HCT116 (cell line): ENCODE data around the gene CRACDL. TPM values are rescaled to one million over a fixed set of nuclear protein-coding genes. Genes with fewer than 3 reads are reported as not detected.
"Not testable (repeated sequence)": the region's sequence is repeated elsewhere in the genome, so short reads cannot be mapped to it uniquely, and the experiment has no call there.

ENCODE experiments used
- ATAC-seq: fragments of 200-7000 bp; cut with Tn5 transposase; 2 replicates; pipeline ENCODE4 v1.9.1; 2020; ENCODE audit warnings: mild to moderate bottlenecking, moderate library complexity
- BruUV-seq: library from RNA; stranded (reverse); fragments of 400-500 nt; replicated peaks from 2 replicates; lab custom pipeline; 2021; lab: Mats Ljungman, UMichigan
- CTCF ChIA-PET: fragments of 300-600 bp; sonication (Branson Sonifier 250); formaldehyde crosslinking; loops from one replicate; lab custom pipeline; 2021; ENCODE audit warnings: antibody characterized with exemption; lab: Charles Lee
- POLR2A ChIA-PET: fragments of 300-600, 350-600 bp; sonication (Branson Sonifier 250); formaldehyde crosslinking; loops from one replicate; lab custom pipeline; 2021; ENCODE audit warnings: antibody characterized with exemption; lab: Charles Lee
- RAD21 ChIA-PET, 2 experiments: fragments of 300-600 bp; sonication (Branson Sonifier 250); formaldehyde crosslinking; loops; one replicate each; lab custom pipeline; 2023; ENCODE audit warnings: low total read pairs in 2 of 2; ENCODE audit not compliant: uncharacterized antibody in 2 of 2, unreplicated experiment in 2 of 2, low non-redundant PET in 1 of 2; lab: Charles Lee
- DNase-seq: peaks from one replicate; pipeline ENCODE4 v3.0.0-alpha.2; 2010; ENCODE audit warnings: low read depth, low spot score
- H2AFZ ChIP-seq: fragments of 200-600 bp; shearing (Covaris generic), sonication (generic); 2 replicates; pipeline ENCODE4 v1.6.1; 2017; ENCODE audit warnings: low read depth, mixed run types, mixed read lengths, antibody characterized with exemption, low read length; ENCODE audit not compliant: poor library complexity, severe bottlenecking
- H3K27ac ChIP-seq: 2 replicates; pipeline ENCODE4 v1.5.1; 2012; ENCODE audit warnings: low read depth, low read length
- H3K27me3 ChIP-seq: fragments of 200-600 bp; sonication (generic); 2 replicates; pipeline ENCODE4 v1.6.1; 2016; ENCODE audit warnings: mixed run types, low read length, mixed read lengths; ENCODE audit not compliant: insufficient read depth
- H3K36me3 ChIP-seq, 2 experiments: fragments of 200-500 bp in 1 of 2; fragments of 200-600 bp in 1 of 2; sonication (Bioruptor generic) in 1 of 2; sonication (generic) in 1 of 2; 2 replicates each; pipeline versions ENCODE4 v1.5.1 to v1.6.1; 2014 to 2016; ENCODE audit warnings: low read length in 2 of 2, inconsistent platforms in 1 of 2, mixed read lengths in 1 of 2, mixed run types in 1 of 2; ENCODE audit not compliant: insufficient read depth in 2 of 2, control insufficient read depth in 1 of 2
- H3K4me1 ChIP-seq, 2 experiments: fragments of 200-600 bp in 1 of 2; sonication (generic) in 1 of 2; 2 replicates each; pipeline versions ENCODE4 v1.5.1 to v1.6.1; 2012 to 2017; ENCODE audit warnings: low read length in 2 of 2, inconsistent platforms in 1 of 2, mild to moderate bottlenecking in 1 of 2, mixed read lengths in 1 of 2, mixed run types in 1 of 2, moderate library complexity in 1 of 2; ENCODE audit not compliant: insufficient read depth in 2 of 2, control insufficient read depth in 1 of 2
- H3K4me2 ChIP-seq: fragments of 200-600 bp; sonication (generic); 2 replicates; pipeline ENCODE4 v1.6.1; 2017; ENCODE audit warnings: mixed run types, low read length, mixed read lengths
- H3K4me3 ChIP-seq, 2 experiments: fragments of 200-600 bp in 1 of 2; sonication (generic) in 1 of 2; replicated peaks in 1 of 2; 2 replicates each; pipeline ENCODE4 v1.5.1; 2011 to 2016; ENCODE audit warnings: low read length in 2 of 2, control low read depth in 1 of 2, low read depth in 1 of 2, mild to moderate bottlenecking in 1 of 2, mixed read lengths in 1 of 2, mixed run types in 1 of 2
- H3K79me2 ChIP-seq: fragments of 200-600 bp; sonication (generic); 2 replicates; pipeline ENCODE4 v1.6.1; 2017; ENCODE audit warnings: mild to moderate bottlenecking, mixed run types, low read length, moderate library complexity, mixed read lengths; ENCODE audit not compliant: insufficient read depth
- H3K9ac ChIP-seq: fragments of 200-600 bp; sonication (generic); 2 replicates; pipeline ENCODE4 v1.6.1; 2016; ENCODE audit warnings: low read length, mixed read lengths
- H3K9me2 ChIP-seq: fragments of 200-600 bp; sonication (generic), shearing (Covaris generic); 2 replicates; pipeline ENCODE4 v1.6.1; 2017; ENCODE audit warnings: mixed run types, mild to moderate bottlenecking, moderate library complexity; ENCODE audit not compliant: insufficient read depth
- H3K9me3 ChIP-seq, 2 experiments: fragments of 200-500 bp in 1 of 2; fragments of 200-600 bp in 1 of 2; sonication (Bioruptor generic) in 1 of 2; sonication (generic) in 1 of 2; 2 replicates each; pipeline ENCODE4 v1.6.1; 2014 to 2017; ENCODE audit warnings: low read length in 2 of 2, mixed read lengths in 2 of 2, inconsistent platforms in 1 of 2, low read depth in 1 of 2, mild to moderate bottlenecking in 1 of 2, mixed run types in 1 of 2, moderate library complexity in 1 of 2; ENCODE audit not compliant: control insufficient read depth in 1 of 2, insufficient read depth in 1 of 2
- H4K20me1 ChIP-seq: fragments of 200-600 bp; sonication (generic), shearing (Covaris generic); 2 replicates; pipeline ENCODE4 v1.6.1; 2017; ENCODE audit warnings: mixed run types, mild to moderate bottlenecking, moderate library complexity; ENCODE audit not compliant: insufficient read depth
- REST ChIP-seq: IDR thresholded peaks from 2 replicates; pipeline ENCODE4 v1.6.1; 2012; ENCODE audit warnings: low read depth
- SIN3A ChIP-seq: IDR thresholded peaks from 2 replicates; pipeline ENCODE4 v1.6.1; 2012; ENCODE audit warnings: low read depth
- YY1 ChIP-seq: IDR thresholded peaks from 2 replicates; pipeline ENCODE4 v1.6.1; 2011; ENCODE audit warnings: low read length, low read depth, moderate library complexity, mild to moderate bottlenecking; ENCODE audit not compliant: insufficient replicate concordance; ENCODE audit errors: extremely low read depth
- intact Hi-C: fragments of 100-400 bp; cut with micrococcal nuclease; formaldehyde crosslinking; loops from 2 replicates; pipeline ENCODE4 v1.10.0; 2022
- total RNA-seq: library from RNA; stranded (reverse); gene quantifications from one replicate; pipeline ENCODE4 v1.2.1, GENCODE V29; 2021; ENCODE audit not compliant: unreplicated experiment

CRACDL gene
- total RNA-seq, 1 experiment from 2014 or later, result 1.1 TPM

- CTCF ChIA-PET, result no interaction called here
- no peaks in the 10 kb centered on the region for H3K27me3 ChIP-seq
- intact Hi-C loops, result no loop called here
- DNase-seq, result no peak
- H3K4me2 ChIP-seq, result no peak overlapping the region
- no peaks in the 10 kb centered on the region for H3K36me3 ChIP-seq
- H3K9me3 ChIP-seq, result no peaks in the 10 kb centered on the region
- no peaks in the 10 kb centered on the region for H3K79me2 ChIP-seq
- no peak overlapping the region for H3K4me3 ChIP-seq
- H3K27ac ChIP-seq, result no peak overlapping the region
- H3K4me1 ChIP-seq, result no peaks in the 10 kb centered on the region
- no TSS peak for BruUV-seq
- RAD21 ChIA-PET, result no interaction called here
- no peak overlapping the region for H2AFZ ChIP-seq
- H3K9ac ChIP-seq, result no peak overlapping the region
- TF ChIP-seq YY1 (no peak), REST (no peak), SIN3A (no peak)
- TF ChIP-seq, all 23 proteins: peak for 0
- Histone ChIP-seq H3K9me2 (no peaks in the 10 kb centered on the region), H4K20me1 (no peaks in the 10 kb centered on the region)
- ATAC-seq, result no peak
- POLR2A ChIA-PET, result no interaction called here
These were observed 55.5 kb downstream of the CRACDL start for GRCh38 chr2:98880266-98881152.

DNA sequence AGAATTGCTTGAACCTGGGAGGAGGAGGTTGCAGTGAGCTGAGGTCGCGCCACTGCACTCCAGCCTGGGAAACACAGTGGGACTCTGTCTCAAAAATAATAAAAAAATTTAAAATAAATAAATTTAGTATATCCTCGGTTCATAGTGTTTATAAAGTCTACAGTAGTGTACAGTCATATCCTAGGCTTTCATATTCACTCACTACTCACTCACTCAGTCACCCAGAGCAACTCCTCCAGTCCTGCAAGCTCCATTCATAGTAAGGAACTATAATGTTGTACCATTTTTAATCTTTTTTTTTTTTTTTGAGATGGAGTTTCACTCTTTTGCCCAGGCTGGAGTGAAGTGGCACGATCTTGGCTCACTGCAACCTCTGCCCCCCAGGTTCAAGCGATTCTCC lies 58.4 kb downstream of the CRACDL start:
- H2AFZ ChIP-seq, H3K9me2 ChIP-seq, H3K36me3 ChIP-seq, H3K79me2 ChIP-seq, CTCF ChIA-PET, intact Hi-C loops, H4K20me1 ChIP-seq, H3K4me2 ChIP-seq, RAD21 ChIA-PET, ATAC-seq, BruUV-seq, H3K4me1 ChIP-seq, POLR2A ChIA-PET, H3K9ac ChIP-seq, DNase-seq, H3K27ac ChIP-seq, H3K9me3 ChIP-seq, H3K27me3 ChIP-seq, H3K4me3 ChIP-seq: not testable (repeated sequence)
